Daoy (cell line): ENCODE results near the gene HCN1. TPM values are rescaled to one million over a fixed set of nuclear protein-coding genes. Genes with fewer than 3 reads are reported as not detected.

ENCODE experiments used
- DNase-seq: peaks from one replicate; pipeline ENCODE4 v3.0.0-alpha.2; 2015; ENCODE audit warnings: low read depth
- total RNA-seq: library from RNA; depleted of rRNA; stranded (reverse); fragments of >200 nt; shearing (Covaris generic); gene quantifications from 2 replicates; pipeline ENCODE4 v1.2.3, GENCODE V29; 2014; rRNA removed

HCN1 gene
- total RNA-seq = not detected in 2 replicates

- peak; percentile 23 for DNase-seq
Observed at GRCh38 chr5:45696206-45696836, at the start of gene HCN1. TSS of gene HCN1 (minus strand) at chr5:45696380.

- DNase-seq = no peak
Observed at GRCh38 chr5:45741110-45741509, 44.9 kb upstream of the HCN1 start.

- no peak for DNase-seq
Observed at GRCh38 chr5:45737153-45737552, 41.0 kb upstream of the HCN1 start.

GRCh38 chr5:45725537-45725936 is 29.4 kb upstream of the HCN1 start:
- no peak for DNase-seq

- DNase-seq = no peak
Observed at GRCh38 chr5:45697201-45697600, 1.0 kb upstream of the HCN1 start.

GRCh38 chr5:45695804-45696156 is 400 bp downstream of the HCN1 start:
- no peak for DNase-seq

- no peak for DNase-seq
Observed at GRCh38 chr5:45694971-45695803, 993 bp downstream of the HCN1 start.

- DNase-seq = no peak
Observed at GRCh38 chr5:45694255-45694814, 1.8 kb downstream of the HCN1 start.

- DNase-seq = no peak
Observed at GRCh38 chr5:45692481-45692880, 3.7 kb downstream of the HCN1 start.

- DNase-seq = no peak
Observed at GRCh38 chr5:45691656-45692055, 4.5 kb downstream of the HCN1 start.

GRCh38 chr5:45687701-45688100 is 8.5 kb downstream of the HCN1 start:
- DNase-seq = no peak

- no peak for DNase-seq
Observed at GRCh38 chr5:45686620-45687019, 9.6 kb downstream of the HCN1 start.

GRCh38 chr5:45684118-45684517 is 12.1 kb downstream of the HCN1 start:
- no peak for DNase-seq

- no peak for DNase-seq
Observed at GRCh38 chr5:45680950-45681349, 15.2 kb downstream of the HCN1 start.

GRCh38 chr5:45677524-45677923 is 18.7 kb downstream of the HCN1 start:
- DNase-seq = no peak

- DNase-seq = no peak
Observed at GRCh38 chr5:45672271-45672670, 23.9 kb downstream of the HCN1 start.

- DNase-seq = no peak
Observed at GRCh38 chr5:45648744-45649143, 47.4 kb downstream of the HCN1 start.

- no peak for DNase-seq
Observed at GRCh38 chr5:45643056-45643455, 53.1 kb downstream of the HCN1 start.

- DNase-seq = no peak
Observed at GRCh38 chr5:45642370-45642769, 53.8 kb downstream of the HCN1 start.

- no peak for DNase-seq
Observed at GRCh38 chr5:45639040-45639439, 57.1 kb downstream of the HCN1 start.

- DNase-seq = no peak
Observed at GRCh38 chr5:45627076-45627656, 69.0 kb downstream of the HCN1 start.

- DNase-seq = no peak
Observed at GRCh38 chr5:45623832-45624231, 72.3 kb downstream of the HCN1 start.

GRCh38 chr5:45622365-45622764 is 73.8 kb downstream of the HCN1 start:
- no peak for DNase-seq
